ENCODE measurements around the gene TTC9B.

DNA sequence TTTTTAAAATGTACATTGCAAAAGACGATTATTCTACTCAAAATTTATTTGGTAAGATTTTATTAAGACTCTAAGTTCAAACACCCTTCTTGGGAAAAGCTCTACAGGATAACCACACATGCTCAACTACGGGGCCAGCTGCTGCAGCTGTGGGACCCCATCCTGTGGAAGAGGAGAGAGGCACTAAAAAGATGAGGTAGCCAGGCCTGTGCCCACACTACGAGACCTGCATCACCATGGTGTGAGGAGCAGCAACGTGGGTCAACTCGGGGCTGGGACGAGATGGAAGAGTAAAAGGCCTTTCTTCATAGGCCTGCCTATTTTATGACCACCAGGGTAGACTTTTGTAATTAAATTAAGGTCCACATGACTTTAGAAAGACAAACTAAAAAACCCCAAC is 12.9 kb upstream of the TTC9B start:
- TF ChIP-seq, protein P1, sequence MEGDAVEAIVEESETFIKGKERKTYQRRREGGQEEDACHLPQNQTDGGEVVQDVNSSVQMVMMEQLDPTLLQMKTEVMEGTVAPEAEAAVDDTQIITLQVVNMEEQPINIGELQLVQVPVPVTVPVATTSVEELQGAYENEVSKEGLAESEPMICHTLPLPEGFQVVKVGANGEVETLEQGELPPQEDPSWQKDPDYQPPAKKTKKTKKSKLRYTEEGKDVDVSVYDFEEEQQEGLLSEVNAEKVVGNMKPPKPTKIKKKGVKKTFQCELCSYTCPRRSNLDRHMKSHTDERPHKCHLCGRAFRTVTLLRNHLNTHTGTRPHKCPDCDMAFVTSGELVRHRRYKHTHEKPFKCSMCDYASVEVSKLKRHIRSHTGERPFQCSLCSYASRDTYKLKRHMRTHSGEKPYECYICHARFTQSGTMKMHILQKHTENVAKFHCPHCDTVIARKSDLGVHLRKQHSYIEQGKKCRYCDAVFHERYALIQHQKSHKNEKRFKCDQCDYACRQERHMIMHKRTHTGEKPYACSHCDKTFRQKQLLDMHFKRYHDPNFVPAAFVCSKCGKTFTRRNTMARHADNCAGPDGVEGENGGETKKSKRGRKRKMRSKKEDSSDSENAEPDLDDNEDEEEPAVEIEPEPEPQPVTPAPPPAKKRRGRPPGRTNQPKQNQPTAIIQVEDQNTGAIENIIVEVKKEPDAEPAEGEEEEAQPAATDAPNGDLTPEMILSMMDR (conservative IDR thresholded peaks at IDR 0.05): no peak
- TF ChIP-seq ZFX (IDR thresholded peaks at IDR 0.05): no peak
